Activated naive CD8-positive, alpha-beta T cell (primary cell): ENCODE results near the gene ZBTB34.

Source experiments
- H3K27ac Mint-ChIP-seq: one replicate; pipeline ENCODE4 v1.8.0; 2021; ENCODE audit warnings: mixed read lengths
- H3K27me3 Mint-ChIP-seq: one replicate; pipeline ENCODE4 v1.8.0; 2021; ENCODE audit warnings: mixed read lengths
- H3K36me3 Mint-ChIP-seq: one replicate; pipeline ENCODE4 v1.8.0; 2021; ENCODE audit warnings: mixed read lengths
- H3K4me1 Mint-ChIP-seq: one replicate; pipeline ENCODE4 v1.8.0; 2021; ENCODE audit warnings: low read depth, mixed read lengths
- H3K4me3 Mint-ChIP-seq: one replicate; pipeline ENCODE4 v1.8.0; 2021; ENCODE audit warnings: mild to moderate bottlenecking, mixed read lengths
- H3K9me3 Mint-ChIP-seq: one replicate; pipeline ENCODE4 v1.8.0; 2021; ENCODE audit warnings: low read depth, mixed read lengths

Gene ZBTB34

DNA sequence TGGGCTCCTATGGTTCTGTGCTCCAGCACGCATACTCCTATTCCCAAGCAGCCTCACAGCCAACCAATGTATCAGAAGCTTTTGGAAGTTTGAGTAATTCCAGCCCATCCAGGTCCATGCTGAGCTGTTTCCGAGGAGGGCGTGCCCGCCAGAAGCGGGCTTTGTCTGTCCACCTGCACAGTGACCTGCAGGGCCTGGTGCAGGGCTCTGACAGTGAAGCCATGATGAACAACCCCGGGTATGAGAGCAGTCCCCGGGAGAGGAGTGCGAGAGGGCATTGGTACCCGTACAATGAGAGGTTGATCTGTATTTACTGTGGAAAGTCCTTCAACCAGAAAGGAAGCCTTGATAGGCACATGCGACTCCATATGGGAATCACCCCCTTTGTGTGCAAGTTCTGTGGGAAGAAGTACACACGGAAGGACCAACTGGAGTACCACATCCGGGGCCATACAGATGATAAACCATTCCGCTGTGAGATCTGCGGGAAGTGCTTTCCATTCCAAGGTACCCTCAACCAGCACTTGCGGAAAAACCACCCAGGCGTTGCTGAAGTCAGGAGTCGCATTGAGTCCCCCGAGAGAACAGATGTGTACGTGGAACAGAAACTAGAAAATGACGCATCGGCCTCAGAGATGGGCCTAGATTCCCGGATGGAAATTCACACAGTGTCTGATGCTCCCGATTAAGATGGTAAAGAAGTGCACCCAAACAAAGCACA lies 19.9 kb downstream of the ZBTB34 start:
- Mint-ChIP-seq H3K36me3 (peaks cover 8% of the 10 kb centered on the region), H3K4me1 (peaks cover 21% of the 10 kb centered on the region), H3K9me3 (no peaks in the 10 kb centered on the region), H3K4me3 (no peak overlapping the region), H3K27ac (no peak overlapping the region), H3K27me3 (no peaks in the 10 kb centered on the region)

- Mint-ChIP-seq H3K27me3 (no peaks in the 10 kb centered on the region), H3K36me3 (peaks cover 8% of the 10 kb centered on the region), H3K4me3 (no peak overlapping the region), H3K27ac (no peak overlapping the region), H3K9me3 (no peaks in the 10 kb centered on the region), H3K4me1 (peaks cover 18% of the 10 kb centered on the region)
These were observed 20.5 kb downstream of the ZBTB34 start for GRCh38 chr9:126880947-126881332.

DNA sequence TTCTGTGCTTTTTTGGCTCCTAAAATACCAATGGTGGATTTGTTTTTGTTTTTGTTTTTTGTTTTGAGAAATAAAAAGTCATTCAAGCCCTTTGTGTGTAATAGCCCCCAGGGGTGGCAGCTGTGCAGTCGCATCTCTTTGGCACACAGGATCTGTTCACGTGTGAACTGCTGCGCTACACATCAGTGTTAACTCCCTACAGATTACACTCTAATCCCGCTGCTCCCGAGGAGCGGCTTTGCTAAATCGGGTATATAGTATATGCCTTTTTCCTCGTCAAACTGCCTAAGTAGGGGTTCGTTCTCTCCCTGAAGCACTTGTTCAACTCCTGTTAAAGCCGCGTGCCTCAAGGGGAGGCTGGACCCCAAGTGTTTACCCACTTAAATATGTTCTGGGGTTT lies 22.3 kb downstream of the ZBTB34 start:
- Mint-ChIP-seq H3K36me3 (peaks cover 8% of the 10 kb centered on the region), H3K4me3 (no peak overlapping the region), H3K4me1 (peaks cover 1% of the 10 kb centered on the region), H3K27me3 (no peaks in the 10 kb centered on the region), H3K27ac (no peak overlapping the region), H3K9me3 (no peaks in the 10 kb centered on the region)

- Mint-ChIP-seq H3K4me3 (no peak overlapping the region), H3K27ac (no peak overlapping the region), H3K36me3 (peaks cover 8% of the 10 kb centered on the region), H3K9me3 (no peaks in the 10 kb centered on the region), H3K27me3 (no peaks in the 10 kb centered on the region), H3K4me1 (peaks cover 1% of the 10 kb centered on the region)
These were observed 23.2 kb downstream of the ZBTB34 start for GRCh38 chr9:126883636-126884035.

- no peaks in the 10 kb centered on the region for H3K9me3 Mint-ChIP-seq
- H3K4me1 Mint-ChIP-seq: no peaks in the 10 kb centered on the region
- no peak overlapping the region for H3K27ac Mint-ChIP-seq
- H3K4me3 Mint-ChIP-seq: no peak overlapping the region
- no peaks in the 10 kb centered on the region for H3K27me3 Mint-ChIP-seq
- peaks cover 4% of the 10 kb centered on the region for H3K36me3 Mint-ChIP-seq
These were observed 24.7 kb downstream of the ZBTB34 start for GRCh38 chr9:126885131-126885641.

DNA sequence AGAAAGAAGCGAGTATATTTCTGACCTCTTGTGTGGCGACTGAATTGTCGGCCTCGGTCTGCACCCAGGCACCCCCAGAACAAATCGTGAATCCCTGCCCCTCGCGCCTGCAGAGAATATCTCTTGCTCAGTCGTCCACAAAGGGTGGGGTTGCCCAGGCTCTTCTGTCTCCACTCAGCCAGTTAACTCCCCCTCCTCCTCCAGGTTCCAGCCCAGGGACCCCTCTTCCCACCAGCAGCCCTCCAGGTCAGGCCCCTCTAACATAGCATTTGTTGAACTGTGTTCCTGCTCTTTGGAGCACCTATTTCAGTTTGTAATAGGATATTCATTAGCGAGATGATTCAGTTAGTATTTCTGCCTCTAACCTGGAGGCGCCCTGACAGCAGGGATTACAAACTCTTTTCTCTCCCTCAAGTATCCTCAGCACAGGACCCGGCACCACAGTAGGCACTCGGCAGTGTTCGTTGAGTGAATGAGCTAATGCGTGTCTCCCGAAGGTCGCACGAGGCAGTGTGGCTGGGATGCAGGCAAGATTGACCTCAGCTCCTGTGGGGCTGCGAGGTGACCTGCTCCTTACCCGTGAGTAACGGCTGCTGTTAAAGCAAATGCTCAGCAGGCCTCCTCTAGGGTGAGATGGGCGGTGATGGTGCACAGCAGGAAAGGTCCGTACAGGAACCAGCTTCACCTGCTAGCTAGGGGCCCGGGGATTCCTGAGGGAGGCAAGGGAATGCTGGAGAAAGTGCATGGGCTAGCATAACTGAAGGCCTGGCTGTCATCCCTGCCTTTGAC lies 25.8 kb downstream of the ZBTB34 start:
- Mint-ChIP-seq H3K27ac (no peak overlapping the region), H3K27me3 (no peaks in the 10 kb centered on the region), H3K4me3 (no peak overlapping the region), H3K9me3 (no peaks in the 10 kb centered on the region), H3K36me3 (peaks cover 4% of the 10 kb centered on the region), H3K4me1 (no peaks in the 10 kb centered on the region)

- Mint-ChIP-seq H3K36me3 (peaks cover 3% of the 10 kb centered on the region), H3K4me3 (no peak overlapping the region), H3K27ac (no peak overlapping the region)
These were observed 26.5 kb downstream of the ZBTB34 start for GRCh38 chr9:126886897-126887296.

GRCh38 chr9:126891676-126892075 lies 31.2 kb downstream of the ZBTB34 start:
- no peaks in the 10 kb centered on the region for H3K36me3 Mint-ChIP-seq

More at GRCh38 chr9:126886897-126887296, 26.5 kb downstream of the ZBTB34 start:
- Mint-ChIP-seq H3K27me3 (no peaks in the 10 kb centered on the region), H3K9me3 (no peaks in the 10 kb centered on the region), H3K4me1 (no peaks in the 10 kb centered on the region)

DNA sequence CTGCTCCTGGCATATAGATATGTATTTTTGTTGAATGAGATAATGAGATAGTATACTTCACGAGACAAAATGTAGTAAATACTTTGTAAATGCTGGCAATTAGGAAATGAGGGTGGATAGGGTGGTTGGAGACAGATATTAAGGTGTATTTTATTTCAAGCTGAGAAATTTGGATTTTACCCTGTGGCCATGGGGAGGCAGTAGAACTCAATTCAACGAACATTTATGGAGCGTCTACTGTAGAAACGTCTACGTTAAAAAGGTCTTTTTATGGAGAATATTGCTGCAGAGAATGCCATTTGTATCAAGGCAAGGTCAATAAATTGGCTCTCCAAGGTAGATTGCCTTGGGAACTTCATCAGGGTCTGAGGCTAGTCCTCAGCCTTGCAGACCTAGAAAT lies 32.6 kb downstream of the ZBTB34 start:
- H3K4me3 Mint-ChIP-seq: no peak overlapping the region
- no peak overlapping the region for H3K27ac Mint-ChIP-seq
- no peaks in the 10 kb centered on the region for H3K36me3 Mint-ChIP-seq
- peaks cover 2% of the 10 kb centered on the region for H3K27me3 Mint-ChIP-seq
- no peaks in the 10 kb centered on the region for H3K4me1 Mint-ChIP-seq
- H3K9me3 Mint-ChIP-seq: no peaks in the 10 kb centered on the region

More at GRCh38 chr9:126891676-126892075, 31.2 kb downstream of the ZBTB34 start:
- H3K9me3 Mint-ChIP-seq: no peaks in the 10 kb centered on the region
- H3K27me3 Mint-ChIP-seq: peaks cover 2% of the 10 kb centered on the region
- H3K4me1 Mint-ChIP-seq: no peaks in the 10 kb centered on the region
- H3K27ac Mint-ChIP-seq: no peak overlapping the region
- H3K4me3 Mint-ChIP-seq: no peak overlapping the region

DNA sequence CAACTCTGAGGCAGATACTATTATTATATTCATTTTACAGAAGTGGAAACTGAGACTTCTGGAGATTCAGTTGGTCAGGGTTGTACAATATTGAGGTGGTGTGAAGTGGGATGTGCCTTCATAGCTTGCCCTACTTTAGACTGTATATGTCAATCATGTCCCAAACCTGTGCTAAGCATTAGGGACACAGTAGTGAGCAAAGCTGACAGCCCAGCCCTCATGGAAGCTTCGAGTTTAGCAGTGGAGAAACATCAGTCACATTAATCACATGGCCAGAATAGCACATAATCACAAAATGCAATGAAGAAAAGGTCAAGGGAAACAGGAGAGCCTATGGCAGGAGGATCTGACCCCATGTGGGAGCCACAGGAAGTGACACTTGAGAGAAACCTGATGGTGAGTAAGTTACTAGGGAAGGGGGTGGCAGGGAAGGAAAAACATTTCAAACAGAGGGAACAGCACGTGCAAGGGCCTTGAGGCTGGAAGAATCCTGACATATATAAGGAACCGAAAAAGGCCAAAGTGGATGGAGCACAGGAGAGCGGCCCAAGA lies 33.7 kb downstream of the ZBTB34 start:
- no peaks in the 10 kb centered on the region for H3K9me3 Mint-ChIP-seq
- peaks cover 2% of the 10 kb centered on the region for H3K27me3 Mint-ChIP-seq
- H3K4me1 Mint-ChIP-seq: no peaks in the 10 kb centered on the region
- no peak overlapping the region for H3K27ac Mint-ChIP-seq
- no peaks in the 10 kb centered on the region for H3K36me3 Mint-ChIP-seq
- H3K4me3 Mint-ChIP-seq: no peak overlapping the region

DNA sequence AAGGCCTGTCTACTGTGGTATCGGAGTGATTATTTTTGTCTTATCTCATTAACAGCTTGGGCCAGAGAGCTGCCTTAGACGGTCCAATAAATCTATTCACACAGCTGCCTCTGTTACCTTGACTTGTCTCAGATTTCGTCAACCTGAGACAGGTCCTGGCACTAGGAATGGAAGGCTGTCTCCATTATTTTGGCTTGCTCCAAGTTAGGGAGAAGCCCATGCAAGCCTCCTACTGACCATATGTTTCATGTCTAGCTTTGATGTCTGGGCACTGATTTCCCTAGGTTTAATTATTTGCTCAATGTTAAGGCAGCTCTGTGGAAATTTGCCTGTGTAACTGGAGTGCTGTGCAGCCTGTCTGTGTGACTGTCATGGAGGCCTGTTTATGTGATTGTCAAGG lies 41.8 kb downstream of the ZBTB34 start:
- no peaks in the 10 kb centered on the region for H3K4me1 Mint-ChIP-seq
- no peak overlapping the region for H3K4me3 Mint-ChIP-seq
- peaks cover 8% of the 10 kb centered on the region for H3K9me3 Mint-ChIP-seq

DNA sequence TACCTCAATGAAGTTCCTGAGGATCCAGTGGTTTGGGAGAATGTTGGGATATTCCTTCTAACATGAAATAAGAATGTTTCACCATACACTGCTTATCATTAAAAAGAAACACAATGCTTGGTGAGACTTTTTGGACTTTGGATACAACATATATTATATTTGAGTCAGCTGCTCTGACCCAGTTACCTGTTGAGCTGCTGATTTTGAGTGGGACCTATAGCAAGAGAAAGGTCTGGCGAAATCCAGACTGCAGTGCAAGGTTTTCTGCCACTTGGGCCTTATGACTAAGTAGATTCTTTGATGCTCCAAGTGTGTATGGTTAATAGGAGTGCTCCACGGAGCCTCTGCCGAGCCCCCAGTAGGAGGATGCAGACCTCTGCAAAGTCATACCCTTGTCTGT lies 44.1 kb downstream of the ZBTB34 start:
- Mint-ChIP-seq H3K4me3 (no peak overlapping the region), H3K27ac (no peak overlapping the region), H3K27me3 (peaks cover 2% of the 10 kb centered on the region), H3K9me3 (peaks cover 8% of the 10 kb centered on the region), H3K4me1 (no peaks in the 10 kb centered on the region), H3K36me3 (no peaks in the 10 kb centered on the region)

More for the DNA sequence above, 41.8 kb downstream of the ZBTB34 start:
- H3K27ac Mint-ChIP-seq: no peak overlapping the region
- H3K36me3 Mint-ChIP-seq: no peaks in the 10 kb centered on the region
- H3K27me3 Mint-ChIP-seq: peaks cover 2% of the 10 kb centered on the region

GRCh38 chr9:126906091-126906490 lies 45.7 kb downstream of the ZBTB34 start:
- Mint-ChIP-seq H3K36me3 (no peaks in the 10 kb centered on the region), H3K27ac (no peak overlapping the region), H3K9me3 (peaks cover 7% of the 10 kb centered on the region), H3K4me3 (no peak overlapping the region), H3K27me3 (peaks cover 2% of the 10 kb centered on the region), H3K4me1 (no peaks in the 10 kb centered on the region)

DNA sequence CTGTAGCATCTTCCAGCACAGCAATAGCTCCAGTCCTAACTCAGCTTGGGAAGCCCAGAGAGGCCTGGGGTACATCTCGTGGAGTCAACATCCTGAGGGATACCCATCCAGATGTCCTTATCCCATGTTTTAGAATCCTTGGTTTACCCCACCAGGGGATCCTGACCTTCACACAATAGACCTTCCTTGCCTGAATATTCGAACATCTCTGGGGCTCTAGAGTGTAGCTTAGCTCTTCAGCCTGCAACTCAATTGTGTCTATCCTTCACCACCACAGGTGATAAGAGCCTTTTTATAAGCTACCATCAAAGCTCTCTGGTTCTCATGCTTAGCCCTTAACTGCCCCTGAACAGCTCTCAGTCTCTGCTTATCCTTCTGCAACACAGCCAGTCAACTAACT lies 46.6 kb downstream of the ZBTB34 start:
- no peak overlapping the region for H3K4me3 Mint-ChIP-seq
- no peaks in the 10 kb centered on the region for H3K4me1 Mint-ChIP-seq
- H3K27me3 Mint-ChIP-seq: peaks cover 2% of the 10 kb centered on the region
- H3K27ac Mint-ChIP-seq: no peak overlapping the region
- no peaks in the 10 kb centered on the region for H3K36me3 Mint-ChIP-seq
- peaks cover 3% of the 10 kb centered on the region for H3K9me3 Mint-ChIP-seq
